ENCODE data around the gene TBC1D2.
"Not testable (repeated sequence)": the region's sequence is repeated elsewhere in the genome, so short reads cannot be mapped to it uniquely, and the experiment has no call there.

Gene TBC1D2

DNA sequence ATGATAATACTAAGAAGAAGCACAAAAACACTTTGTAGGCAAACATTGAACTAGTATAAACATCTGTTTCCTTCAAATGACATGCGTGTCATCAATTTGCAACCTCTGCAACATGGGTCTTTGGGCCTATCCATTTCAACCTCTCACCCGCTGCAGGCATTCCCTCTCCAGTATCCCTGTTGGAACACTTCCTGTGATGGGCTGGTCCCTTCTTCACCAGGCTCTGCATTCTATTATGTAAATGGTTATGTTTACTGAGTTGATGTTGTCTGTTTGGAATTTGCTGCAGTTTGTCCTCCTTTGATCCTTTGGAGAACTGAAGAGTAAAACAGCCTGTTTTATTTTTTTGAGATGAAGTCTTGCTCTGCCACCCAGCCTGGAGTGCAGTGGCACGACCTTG, 16.6 kb upstream of the TBC1D2 start:
- no peak for DNase-seq (ENCODE audit: low read depth)

DNA sequence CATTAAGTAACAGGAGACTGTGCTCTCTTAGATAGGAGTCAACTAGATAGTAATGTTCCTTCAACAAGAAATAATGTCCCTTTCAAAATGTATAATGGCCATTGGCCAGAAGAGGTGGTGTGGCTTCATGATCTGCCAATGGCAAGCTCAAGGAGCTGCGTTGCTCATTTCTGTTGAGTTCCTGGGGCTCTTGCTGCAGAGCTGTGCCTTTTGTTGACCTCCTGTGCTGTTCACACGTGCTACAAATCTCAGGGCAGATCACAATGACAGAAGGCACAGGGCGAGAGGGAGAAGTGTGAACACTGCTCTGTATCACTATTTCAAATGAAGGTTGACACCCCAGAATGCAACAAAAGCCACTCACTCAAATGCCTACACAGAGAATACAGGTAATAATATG, 16.0 kb upstream of the TBC1D2 start:
- no peak for DNase-seq (ENCODE audit: low read depth)

DNA sequence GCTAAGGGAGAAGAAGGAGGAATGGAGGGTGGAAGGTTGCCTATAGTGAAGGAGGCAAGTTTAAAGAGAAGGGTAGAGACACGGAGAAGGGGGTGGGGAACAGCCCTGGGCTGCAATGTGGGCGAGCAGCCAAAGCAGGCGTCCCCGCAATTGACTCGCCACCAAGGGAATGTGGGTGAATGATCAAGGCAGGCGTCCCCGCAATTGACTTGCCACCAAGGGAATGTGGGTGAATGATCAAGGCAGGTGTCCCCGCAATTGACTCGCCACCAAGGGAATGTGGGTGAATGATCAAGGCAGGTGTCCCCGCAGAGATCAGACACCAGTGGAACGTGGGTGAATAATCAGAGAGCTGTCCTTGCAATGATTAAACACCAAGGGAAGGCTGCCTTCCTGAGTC, 14.8 kb upstream of the TBC1D2 start:
- DNase-seq (ENCODE audit: low read depth) = not testable (repeated sequence)

DNA sequence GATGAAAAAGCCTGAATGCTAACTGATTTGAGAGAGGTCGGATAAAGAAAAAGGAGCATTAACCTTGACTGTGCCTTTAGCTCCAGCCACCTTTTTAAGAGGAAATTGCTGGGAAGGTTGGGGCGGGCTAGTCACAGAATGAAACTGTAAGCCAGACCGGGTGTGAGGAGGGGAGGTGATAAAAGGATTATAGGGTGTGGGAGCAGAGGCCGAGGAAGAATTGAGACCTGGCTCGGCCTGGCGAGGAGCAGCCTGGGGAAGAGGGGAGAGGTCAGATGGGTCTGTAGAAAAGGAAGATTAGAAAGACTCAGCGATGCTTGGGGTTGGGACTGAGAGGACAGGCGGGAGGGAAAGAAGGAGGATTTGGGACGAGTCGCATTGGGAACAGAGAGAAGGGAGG, 14.2 kb upstream of the TBC1D2 start:
- not testable (repeated sequence) for DNase-seq (ENCODE audit: low read depth)

DNA sequence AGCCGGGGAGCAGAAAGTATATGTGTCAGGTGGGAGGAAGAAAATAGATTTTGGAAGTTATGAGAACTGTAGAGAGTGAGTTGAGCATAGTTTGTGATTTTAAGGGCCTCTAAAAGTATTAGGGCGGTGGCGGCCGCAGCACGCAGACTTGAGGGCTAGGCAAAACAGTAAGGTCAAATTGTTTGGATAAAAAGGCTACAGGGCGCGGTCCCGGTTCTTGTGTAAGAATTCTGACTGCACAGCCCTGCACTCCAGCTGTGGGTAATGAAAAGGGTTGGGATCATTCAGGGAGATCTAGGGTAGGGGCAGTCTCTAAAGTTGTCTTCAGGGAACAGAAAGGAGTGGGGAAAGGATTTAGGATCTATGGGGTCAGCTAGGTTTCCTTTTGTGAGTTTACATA, 12.1 kb upstream of the TBC1D2 start:
- not testable (repeated sequence) for DNase-seq (ENCODE audit: low read depth)

DNA sequence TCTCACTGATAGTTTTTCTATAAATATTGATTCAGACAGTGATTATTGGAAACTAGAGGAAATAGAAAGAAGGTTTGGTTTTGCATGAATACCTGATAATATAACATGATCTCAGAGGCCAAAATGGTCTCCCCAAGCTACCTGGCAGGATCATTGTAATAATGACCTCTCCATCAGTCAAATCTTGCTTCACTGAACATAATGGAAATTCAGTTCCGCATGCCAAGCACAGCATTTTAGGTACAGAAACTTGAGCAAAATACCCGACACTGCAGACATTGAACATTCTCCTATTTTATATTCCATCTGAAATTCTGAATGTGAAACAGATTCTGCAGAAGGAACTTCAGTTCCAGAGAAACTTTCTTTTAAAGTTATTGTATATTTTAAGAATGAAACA, 9.1 kb upstream of the TBC1D2 start:
- DNase-seq (ENCODE audit: low read depth) = no peak

DNA sequence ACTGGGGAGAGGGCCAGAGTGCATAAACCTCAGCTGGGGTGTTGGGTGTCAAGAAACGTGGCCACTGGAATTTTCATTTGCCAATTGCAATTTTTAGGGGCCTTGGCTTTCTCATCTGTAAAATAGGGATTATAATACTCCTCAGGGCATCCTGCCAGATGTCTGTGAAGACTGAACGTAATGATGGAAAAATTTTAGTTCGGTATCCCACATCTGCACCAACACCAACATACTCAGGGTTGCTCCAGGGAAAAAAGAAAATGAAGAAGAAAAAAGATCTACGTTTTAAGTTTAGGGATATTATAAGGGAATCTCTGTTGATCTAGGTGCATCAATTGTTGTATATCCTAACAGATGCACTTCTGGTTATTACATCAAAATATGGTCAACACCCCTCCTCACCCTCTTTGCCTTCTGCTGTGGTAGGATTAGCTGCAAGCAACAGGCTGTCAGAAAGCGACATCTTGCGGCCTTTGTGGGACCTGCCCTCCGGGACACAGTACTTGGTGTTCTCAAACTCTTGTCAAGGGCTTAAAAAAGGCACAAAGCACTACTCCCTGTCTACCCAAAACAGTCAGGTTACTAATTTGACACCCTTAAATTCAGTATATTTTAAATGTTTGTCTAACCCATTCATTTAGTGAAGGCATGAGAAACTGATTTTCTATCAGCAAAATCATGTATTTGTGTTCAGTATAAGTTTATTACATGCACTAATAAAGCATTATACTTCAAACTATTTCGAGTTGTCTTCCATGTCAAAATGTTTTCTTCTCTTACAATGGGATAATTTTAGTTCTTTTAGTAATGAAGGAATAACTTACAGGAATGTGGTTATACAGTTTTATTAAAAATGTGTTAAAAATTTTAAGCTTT, 8.3 kb upstream of the TBC1D2 start:
- DNase-seq (ENCODE audit: low read depth) = peak; percentile 27

DNA sequence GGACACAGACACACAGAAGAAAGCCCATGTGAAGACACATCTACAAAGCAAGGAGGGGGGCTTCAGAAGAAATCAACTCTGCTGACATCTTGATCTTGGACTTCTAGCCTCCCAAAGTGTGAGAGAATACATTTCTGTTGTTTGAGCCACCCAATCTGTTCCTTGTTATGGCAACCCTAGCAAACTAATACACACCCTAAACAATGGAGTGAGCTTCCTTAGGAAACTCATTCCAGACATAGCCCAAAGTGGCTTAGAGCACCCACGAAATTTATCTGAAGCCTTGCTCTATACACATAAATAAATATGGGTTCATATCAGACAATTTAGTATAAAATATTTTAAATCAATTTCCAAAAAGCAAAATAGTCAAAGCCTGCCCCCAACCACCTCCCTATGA, 7.6 kb upstream of the TBC1D2 start:
- no peak for DNase-seq (ENCODE audit: low read depth)

DNA sequence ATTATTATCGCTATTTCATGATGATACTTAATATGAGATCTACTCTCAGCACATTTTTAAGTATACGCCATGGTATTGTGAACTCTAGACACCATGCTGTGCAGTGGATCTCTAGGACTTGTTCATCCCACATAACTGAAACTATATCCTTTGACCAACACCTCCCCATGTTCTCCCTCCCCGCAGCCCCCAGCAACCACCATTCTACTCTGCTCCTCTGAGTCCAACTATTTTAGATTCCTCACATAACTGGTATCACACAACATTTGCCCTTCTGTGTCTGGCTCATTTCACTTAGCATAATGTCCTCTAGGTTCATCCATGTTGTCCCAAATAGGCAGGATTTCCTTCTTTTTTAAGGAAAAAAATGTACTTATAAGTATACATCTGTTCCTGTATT, 6.6 kb upstream of the TBC1D2 start:
- DNase-seq (ENCODE audit: low read depth) = no peak

DNA sequence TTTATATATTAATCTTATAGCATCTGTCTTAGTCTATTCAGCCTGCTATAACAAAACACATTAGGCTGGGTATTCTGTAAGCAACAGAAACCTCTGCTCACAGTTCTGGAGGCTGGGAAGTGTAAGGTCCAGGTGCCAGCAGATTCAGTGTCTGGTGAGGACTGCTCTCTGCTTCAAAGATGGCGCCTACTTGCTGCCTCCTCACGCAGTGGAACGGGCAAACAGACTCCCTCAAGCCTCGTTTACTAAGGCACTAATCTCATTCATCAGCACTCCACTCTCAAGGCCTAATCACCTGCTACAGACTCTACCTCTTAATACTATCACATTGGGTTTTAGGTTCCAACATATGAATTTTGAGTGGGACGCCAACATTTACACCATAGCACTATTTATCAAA, 5.2 kb upstream of the TBC1D2 start:
- DNase-seq (ENCODE audit: low read depth) = no peak

DNA sequence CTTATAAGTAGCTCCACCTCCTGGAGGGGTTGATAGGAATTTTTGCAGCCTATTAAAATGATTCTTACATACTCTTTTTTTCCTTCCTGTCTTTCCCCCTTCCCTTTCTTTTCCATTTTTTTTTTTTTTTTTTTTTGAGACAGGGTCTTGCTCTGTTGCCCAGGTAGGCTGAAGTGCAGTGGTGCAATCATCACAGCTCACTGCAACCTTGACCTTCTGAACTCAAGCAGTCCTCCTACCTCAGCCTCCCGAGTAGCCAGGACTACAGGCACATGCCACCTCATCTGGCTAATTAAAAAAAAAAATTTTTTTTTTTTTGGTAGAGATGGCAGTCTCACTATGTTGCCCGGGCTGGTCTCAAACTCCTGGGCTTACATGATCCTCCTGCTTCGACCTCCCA, 4.3 kb upstream of the TBC1D2 start:
- no peak for DNase-seq (ENCODE audit: low read depth)

DNA sequence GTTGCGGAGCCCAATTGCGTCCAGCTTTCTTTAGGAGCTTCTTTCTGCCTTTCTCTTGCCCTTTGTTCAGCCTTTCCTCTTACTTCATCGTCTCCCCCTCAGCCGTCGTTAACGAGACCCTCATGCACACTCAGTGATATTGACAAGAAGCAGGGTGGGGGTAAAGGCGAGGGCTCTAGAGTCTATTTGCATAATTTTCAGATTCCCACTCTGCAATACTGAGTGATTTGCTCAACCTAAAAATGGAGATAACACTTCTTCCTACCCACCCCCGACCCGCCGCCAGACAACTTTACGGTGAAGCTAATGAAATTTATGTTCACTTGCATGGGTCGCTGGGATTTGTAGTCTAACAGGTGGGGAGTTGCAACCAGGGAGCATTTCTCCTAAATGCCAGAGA, 1.3 kb upstream of the TBC1D2 start:
- DNase-seq (ENCODE audit: low read depth) = no peak

DNA sequence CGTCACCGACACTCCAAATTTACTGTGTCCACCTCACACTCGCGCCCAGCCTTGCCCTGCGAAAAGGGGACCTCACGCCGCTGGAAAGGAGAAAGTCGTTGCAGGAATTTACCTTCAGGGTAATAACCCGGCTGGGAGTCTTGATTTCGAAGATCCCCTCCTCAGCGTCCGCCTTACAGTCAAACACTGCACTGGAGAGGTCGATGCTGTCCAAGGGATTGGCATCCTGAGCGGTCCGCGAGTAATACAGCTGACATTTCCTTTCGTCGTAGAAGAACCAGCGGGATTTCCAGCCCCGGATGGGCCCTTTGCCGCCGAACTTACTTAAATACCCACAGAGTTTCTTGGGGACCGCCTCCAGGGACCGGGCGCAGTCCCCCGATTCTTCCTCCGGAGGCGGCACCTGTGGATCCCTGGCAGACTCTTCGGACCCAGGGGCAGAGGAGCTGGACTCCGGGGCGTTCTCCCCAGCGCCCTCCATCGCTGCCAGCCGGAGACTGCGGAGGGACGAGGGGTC, 330 bp downstream of the TBC1D2 start:
- no peak for DNase-seq (ENCODE audit: low read depth)

DNA sequence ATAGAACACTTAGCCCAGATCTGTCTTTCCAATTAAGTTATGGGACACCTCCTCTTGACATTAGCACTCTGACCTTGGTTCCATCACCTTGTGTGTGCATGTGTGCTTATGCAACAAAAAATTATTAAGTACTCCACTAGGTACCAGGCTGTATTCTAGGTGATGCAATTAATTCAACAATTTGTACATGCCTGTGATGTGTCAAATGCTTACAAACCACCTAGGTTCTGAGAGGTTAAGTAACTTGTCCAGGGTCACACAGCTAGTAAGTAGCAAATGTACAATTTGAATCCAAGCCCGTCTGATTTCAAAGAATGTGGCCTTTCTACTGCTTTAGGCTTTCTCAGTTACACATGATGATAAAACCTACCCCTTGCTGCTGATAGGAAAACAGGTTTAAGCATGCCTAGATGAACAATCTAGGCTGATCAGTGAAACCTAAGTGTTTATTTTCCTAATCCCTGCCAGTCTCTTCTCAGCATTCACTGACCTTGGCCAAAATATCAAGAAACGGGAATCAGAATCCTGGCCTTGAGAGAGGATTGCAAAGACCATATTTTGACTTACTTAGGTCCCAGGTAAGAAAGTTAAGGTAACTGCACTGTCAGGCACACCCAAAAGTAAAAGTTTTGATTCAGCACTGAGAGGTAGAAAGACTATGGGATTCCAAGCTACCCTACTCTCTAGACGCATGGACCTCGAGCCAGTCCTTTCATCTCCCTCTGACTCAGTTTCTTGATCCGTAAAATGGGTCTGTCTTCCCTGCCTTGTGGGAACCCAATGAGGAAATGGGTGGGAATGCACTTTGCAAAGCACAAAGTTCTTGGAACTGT, 1.0 kb downstream of the TBC1D2 start:
- no peak for DNase-seq (ENCODE audit: low read depth)

DNA sequence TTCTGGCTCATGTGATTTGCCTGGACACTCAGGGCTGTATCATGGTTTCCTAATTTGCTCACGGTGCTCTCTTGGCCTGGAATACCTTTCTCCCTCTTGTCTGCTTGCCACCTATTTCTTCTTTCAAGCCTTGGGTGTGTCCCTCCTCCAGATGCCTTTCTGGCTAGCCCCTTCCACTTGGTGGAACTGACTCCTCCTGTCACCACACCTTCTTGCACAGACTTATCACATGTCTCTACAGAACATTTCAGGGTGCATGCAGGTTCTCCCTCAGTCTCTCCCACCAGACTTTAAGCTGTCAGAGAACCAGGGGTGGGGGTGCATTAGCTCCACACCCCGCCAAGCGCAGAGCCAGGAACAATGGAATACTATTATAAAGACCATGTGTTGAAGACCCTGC, 1.9 kb downstream of the TBC1D2 start:
- DNase-seq (ENCODE audit: low read depth) = no peak

DNA sequence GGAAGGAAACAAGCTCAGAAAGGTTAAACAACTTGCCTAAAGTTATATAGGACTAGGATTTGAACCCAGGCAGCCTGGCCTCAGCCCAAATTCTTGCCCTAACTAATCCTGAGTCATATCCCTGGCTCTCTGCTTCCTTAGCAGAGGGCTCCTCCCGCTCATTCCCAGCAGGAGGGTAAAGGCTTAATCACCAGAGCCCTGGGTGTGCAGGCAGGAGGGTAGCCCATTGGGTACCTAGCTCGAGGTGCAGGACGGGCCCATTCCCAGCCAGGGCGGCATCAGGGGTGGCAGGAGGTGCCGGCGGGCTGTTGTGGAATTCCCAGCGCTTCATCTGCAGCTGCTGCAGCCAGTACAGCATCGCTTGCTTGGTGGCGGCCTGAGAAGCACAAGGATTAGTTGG, 3.9 kb downstream of the TBC1D2 start:
- no peak for DNase-seq (ENCODE audit: low read depth)

DNA sequence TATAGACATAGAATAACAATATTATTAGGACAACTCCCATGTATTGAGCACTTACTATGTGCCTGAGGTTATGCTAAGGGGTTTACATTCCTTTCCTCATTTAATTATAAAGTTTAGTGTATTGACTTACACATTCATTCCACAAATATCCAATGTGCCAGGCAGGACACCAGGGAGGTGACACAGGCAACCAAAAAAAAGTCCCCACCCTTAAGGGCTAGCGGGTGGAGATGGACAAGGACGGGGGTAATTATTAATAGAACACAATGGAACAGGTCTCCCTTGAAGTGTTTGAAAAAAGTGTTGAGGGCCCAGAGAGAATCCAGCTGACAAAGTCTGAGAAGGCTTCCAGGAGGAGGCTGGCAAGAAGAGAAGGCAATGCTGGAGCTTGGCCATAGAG, 5.7 kb downstream of the TBC1D2 start:
- no peak for DNase-seq (ENCODE audit: low read depth)

DNA sequence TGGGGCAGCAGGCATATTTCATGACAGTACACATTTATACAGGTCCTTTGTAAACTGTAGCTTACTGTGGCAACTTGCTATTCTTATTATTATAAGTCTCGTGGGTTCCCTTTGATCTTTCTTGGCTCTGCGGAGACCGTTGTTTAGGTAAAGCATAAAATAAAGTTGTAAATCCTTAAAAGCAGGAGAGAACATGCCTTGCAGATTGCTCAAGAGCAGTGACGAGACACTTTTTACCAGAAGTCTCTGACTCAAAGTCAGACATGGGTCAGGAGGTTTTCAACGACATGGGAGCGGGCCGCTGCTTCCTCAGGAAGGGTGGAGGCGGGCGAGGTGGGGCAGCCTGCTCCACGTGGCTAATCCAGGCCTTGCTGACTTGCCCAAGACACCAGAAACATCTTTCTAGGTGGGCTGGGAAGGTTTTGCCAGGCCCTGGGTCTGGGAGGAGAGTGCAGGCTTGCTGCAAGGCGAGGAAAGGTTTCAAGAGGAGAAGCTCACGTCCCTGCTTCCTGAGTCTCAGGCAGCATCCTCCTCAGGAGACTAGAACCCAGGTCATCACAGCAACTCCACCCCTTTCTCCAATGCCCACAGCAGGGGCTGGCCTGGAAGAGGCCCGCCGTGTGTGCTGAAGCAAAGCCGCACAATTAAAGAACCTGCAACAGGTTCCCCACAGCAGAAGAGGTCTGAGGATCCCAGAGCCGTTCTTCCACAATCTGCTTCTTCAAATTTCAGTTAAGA, 6.5 kb downstream of the TBC1D2 start:
- DNase-seq (ENCODE audit: low read depth) = no peak

DNA sequence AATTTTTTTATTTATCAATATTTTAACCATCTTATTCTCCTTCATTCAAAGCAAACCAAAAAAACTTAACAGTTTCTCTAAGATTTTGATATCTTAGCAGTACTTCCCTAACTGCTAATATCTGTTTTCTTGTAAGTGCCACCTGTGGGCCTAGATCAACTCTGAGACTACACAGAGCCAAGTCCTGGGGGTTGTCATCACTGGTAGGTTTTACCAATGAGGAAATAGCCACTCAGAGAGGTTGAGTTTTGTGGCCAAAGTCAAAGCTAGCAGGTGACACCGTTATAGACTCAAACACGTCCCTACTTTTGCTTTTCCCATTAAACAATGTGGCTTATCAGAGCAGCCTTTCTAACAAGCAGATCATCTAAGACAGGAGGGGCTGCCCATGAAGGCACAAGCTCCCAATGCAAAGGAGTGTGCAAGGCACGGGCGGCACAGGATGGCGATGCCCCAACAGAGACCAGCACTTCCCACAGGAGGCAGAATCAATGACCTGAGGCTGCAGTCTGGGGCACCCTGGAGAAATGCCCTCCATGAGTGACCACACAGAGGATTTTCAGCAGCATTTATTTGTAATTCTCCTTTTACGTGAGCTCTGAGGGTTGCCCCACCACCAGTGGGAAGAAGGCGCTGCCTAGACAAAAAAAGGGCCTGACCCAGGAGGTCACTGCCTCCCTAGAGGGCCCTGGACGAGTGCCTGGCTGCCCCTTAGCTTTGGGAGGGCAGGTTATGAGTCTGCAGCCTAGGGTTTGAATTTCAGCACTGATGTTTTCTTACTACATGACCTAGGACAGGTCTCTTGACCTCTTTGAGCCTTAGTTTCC, 7.4 kb downstream of the TBC1D2 start:
- no peak for DNase-seq (ENCODE audit: low read depth)

DNA sequence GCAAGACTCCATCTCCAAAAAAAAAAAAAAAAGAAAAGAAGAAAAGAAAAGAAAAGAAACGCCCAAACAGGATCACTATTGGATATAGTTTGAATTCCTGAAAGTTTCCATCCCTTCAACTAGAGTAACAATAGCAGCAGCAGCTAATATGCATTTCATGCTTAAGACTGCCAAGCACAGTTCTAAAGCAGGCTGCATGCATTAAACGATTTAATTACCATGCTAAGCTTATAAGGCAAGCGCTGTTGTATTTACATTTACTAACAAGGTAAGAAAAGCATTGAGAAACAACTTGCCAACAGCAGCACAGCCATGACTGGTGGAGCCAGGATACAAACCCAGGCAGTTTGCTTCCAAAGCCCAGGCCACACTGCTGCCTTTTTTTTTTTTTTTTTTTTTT, 13.0 kb downstream of the TBC1D2 start:
- DNase-seq (ENCODE audit: low read depth) = no peak

Measured in stimulated activated CD8-positive, alpha-beta memory T cell treated with anti-CD3 and anti-CD28 coated beads, Interleukin-15, amount 100 ng/mL, for 24 hours (primary cell).